HepG2 (cell line): ENCODE data around the gene TMA7B.

Experiments used
- SALL1 ChIP-seq: sonication (generic); formaldehyde crosslinking; IDR thresholded peaks from 2 replicates; pipeline ENCODE4 v1.8.0; 2022; ENCODE audit warnings: mild to moderate bottlenecking, missing genetic modification reagents
- TF ChIP-seq, protein P1 (sequence below): sonication (generic); formaldehyde crosslinking; IDR thresholded peaks from 2 replicates; pipeline ENCODE4 v1.4.0; 2020; ENCODE audit warnings: missing genetic modification reagents

DNA sequence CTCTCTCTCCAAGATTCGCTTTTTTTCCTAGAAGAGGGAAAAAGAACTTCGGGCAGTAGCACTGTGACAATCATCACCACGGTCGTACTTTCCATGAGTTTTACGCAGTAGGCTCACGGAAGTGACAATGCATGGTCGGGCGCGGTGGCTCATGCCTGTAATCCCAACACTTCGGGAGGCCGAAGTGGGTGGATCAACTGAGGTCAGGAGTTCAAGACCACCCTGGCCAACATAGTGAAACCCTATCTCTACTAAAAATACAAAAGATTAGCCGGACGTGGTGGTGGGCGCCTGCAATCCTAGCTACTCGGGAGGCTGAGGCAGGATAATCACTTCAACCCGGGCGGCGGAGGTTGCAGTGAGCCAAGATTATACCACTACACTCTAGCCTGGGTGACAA is 35.9 kb upstream of the TMA7B start:
- TF ChIP-seq, protein P1, sequence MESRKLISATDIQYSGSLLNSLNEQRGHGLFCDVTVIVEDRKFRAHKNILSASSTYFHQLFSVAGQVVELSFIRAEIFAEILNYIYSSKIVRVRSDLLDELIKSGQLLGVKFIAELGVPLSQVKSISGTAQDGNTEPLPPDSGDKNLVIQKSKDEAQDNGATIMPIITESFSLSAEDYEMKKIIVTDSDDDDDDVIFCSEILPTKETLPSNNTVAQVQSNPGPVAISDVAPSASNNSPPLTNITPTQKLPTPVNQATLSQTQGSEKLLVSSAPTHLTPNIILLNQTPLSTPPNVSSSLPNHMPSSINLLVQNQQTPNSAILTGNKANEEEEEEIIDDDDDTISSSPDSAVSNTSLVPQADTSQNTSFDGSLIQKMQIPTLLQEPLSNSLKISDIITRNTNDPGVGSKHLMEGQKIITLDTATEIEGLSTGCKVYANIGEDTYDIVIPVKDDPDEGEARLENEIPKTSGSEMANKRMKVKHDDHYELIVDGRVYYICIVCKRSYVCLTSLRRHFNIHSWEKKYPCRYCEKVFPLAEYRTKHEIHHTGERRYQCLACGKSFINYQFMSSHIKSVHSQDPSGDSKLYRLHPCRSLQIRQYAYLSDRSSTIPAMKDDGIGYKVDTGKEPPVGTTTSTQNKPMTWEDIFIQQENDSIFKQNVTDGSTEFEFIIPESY (CRISPR knock-in tag) = no peak
- no peak for TF ChIP-seq SALL1 (CRISPR knock-in tag)
